Measurements from ENCODE around the gene LY9.

- TF ChIP-seq EZH2phosphoT487 (IDR thresholded peaks at IDR 0.05; ENCODE audit: insufficient read depth, low read depth), result no peak
- TF ChIP-seq EZH2 (IDR thresholded peaks at IDR 0.05; ENCODE audit: insufficient read depth, poor library complexity, severe bottlenecking), result no peak
Measured at GRCh38 chr1:160810486-160810885, 14.5 kb downstream of the LY9 start.
